ENCODE data around the gene ZNF337.
"Not testable (repeated sequence)": the region's sequence is repeated elsewhere in the genome, so short reads cannot be mapped to it uniquely, and the experiment has no call there.

The ZNF337 gene

DNA sequence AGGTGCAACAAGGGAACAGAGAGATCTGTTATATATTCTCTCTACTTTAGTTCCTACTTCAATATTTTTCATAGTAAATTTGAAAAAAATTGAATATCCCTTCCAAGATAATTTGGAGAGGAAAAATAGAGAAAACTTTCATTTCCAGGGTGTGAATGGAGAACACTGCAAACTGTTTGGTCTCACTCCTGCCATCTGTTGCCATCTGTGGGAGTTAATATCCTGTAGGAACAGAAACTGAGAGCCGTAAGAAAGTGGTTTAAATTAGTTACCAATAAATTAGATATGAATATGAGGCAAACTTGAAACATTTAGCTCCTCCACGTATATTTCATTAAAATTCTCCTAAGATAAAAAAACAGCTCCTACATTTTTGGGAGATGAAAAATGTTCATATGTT lies 4.2 kb downstream of the ZNF337 start:
- DNase-seq: no peak

- no peak for DNase-seq
Observed at GRCh38 chr20:25690427-25690826, 6.2 kb downstream of the ZNF337 start.

- DNase-seq: no peak
Observed at GRCh38 chr20:25686081-25687067, 10.3 kb downstream of the ZNF337 start.

GRCh38 chr20:25685276-25686080 lies 11.2 kb downstream of the ZNF337 start:
- no peak for DNase-seq

- not testable (repeated sequence) for DNase-seq
Observed at GRCh38 chr20:25683826-25684225, 12.8 kb downstream of the ZNF337 start.

- no peak for DNase-seq
Observed at GRCh38 chr20:25683050-25683449, 13.6 kb downstream of the ZNF337 start.

DNA sequence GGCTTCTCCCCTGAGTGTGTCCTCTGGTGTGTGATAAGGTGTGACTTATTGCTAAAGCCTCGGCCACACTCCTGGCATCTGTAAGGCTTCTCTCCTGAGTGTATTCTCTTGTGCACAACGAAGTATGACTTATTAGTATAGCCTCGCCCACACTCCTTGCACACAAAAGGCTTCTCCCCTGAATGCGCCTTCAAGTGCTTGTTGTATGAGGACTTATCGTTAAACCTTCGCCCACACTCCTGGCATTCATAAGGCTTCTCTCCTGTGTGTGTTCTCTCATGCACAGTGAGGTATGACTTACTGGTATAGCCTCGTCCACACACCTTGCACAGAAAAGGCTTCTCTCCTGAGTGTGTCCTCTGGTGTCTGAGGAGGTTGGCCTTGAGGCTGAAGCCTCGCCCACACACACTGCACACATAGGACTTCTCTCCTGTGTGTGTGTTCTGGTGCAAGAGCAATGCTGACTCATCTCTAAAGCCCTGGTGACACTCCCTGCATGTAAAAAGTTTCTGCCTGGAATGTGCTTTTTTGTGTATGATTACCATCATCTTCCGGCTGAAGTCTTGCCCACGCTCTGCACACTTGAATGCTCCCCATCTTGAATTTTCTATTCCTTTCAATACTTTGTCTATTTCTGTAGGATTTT lies 20.4 kb downstream of the ZNF337 start:
- no peak for DNase-seq

DNA sequence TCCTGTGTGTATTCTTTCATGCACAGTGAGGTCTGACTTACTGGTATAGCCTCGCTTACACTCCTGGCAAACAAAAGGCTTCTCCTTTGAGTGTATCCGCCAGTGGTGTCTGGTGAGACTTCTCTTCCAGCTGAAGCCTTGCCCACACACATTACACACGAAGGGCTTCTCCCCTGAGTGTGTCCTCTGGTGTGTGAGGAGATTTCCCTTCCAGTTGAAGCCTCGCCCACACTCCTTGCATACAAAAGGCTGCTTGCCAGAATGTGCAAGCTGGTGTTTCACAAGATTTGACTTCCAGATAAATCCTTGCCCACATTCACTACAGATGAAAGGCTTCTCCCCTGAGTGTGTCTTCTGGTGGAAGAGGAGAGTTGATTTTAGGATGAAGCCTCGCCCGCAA lies 21.5 kb downstream of the ZNF337 start:
- no peak for DNase-seq

GRCh38 chr20:25672659-25673235 lies 23.9 kb downstream of the ZNF337 start:
- no peak for DNase-seq

GRCh38 chr20:25669826-25670422 lies 26.7 kb downstream of the ZNF337 start:
- DNase-seq: no peak

DNA sequence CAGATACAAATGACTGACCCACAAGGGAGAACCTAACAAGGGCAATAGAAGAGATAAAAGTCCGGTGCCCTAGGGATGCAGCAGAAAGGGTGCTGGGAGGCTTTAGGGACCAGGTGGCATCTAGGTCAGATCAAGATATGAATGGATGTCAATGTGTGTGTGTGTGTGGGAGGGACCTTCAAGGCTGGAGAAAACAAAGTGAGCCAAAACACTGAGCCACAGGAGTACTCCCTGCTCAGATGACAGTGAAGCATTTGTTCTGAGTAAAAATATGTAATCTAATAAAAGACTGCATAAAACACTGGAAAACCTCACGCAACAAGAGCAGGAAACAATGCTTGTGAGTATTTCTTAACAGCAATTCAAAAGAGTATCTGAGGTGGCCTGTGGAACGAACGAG lies 28.2 kb downstream of the ZNF337 start:
- DNase-seq: no peak

GRCh38 chr20:25659999-25660398 lies 36.7 kb downstream of the ZNF337 start:
- DNase-seq: no peak

- DNase-seq: no peak
Observed at GRCh38 chr20:25654487-25654886, 42.2 kb downstream of the ZNF337 start.

DNA sequence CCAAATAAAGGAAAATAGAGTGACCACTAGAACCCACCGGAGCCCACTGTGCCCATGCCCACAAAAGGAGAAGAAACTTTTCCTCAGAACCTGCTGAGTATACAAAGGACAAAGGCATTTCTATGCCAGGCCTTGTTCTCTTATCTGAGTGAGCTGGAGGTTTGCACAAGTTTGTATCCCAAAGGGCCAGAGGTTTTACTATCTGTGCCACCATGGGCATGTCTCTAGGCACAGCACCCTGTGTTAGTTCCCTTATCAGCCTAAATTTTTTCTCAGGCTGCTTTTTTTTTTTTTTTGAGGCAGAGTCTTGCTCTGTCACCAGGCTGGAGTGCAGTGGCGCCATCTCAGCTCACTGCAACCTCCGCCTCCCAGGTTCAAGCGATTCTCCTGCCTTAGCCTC lies 43.8 kb downstream of the ZNF337 start:
- not testable (repeated sequence) for DNase-seq

GRCh38 chr20:25644814-25645213 lies 51.8 kb downstream of the ZNF337 start:
- DNase-seq: no peak

DNA sequence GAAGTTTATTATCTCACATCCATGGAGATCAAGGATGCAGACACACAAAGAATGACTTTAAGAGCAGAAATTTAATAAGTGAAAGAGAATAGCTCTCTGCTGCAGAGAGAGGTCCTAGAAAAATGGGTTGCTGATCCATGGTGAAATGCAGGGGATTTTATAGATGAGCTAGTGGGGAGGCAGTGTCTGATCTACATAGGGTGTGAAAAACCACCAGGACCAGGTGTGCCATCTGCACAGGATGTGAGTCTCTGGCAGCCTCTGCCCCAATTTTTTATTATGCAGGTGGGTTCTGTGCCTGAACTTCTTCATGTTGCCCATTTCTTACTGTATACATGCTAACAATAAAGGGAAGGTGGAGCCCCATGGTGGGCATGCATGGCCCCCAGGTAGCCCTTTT lies 52.9 kb downstream of the ZNF337 start:
- DNase-seq: no peak

DNA sequence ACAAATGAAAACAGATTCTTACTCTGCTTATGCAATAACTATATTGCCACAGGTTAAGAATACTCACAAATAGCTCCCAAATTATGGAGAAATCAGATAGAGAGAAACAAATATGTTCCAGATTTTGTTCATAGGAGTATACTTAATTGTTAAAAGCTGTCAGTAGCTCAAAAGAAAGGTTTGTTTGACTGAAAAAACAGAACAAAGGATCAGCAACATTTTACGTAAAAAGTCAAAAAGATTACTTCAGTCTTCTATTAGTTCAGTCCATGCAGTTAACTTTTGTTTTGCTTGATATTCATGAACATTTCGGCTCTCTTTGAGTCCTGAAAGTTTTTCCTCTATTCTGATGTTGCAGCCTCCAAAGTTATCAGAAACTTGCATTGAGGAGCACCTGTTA lies 59.4 kb downstream of the ZNF337 start:
- no peak for DNase-seq

GRCh38 chr20:25632940-25633790 lies 63.5 kb downstream of the ZNF337 start:
- DNase-seq: no peak

DNA sequence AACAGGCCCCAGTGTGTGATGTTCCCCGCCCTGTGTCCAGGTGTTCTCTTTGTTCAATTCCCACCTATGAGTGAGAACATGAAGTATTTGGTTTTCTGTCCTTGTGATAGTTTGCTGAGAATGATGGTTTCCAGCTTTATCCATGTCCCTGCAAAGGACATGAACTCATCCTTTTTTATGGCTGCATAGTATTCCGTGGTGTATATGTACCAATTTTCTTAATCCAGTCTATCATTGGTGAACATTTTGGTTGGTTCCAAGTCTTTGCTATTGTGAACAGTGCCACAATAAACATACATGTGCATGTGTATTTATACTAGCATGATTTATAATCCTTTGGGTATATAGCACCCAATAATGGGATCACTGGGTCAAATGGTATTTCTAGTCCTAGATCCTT lies 66.0 kb downstream of the ZNF337 start:
- not testable (repeated sequence) for DNase-seq

DNA sequence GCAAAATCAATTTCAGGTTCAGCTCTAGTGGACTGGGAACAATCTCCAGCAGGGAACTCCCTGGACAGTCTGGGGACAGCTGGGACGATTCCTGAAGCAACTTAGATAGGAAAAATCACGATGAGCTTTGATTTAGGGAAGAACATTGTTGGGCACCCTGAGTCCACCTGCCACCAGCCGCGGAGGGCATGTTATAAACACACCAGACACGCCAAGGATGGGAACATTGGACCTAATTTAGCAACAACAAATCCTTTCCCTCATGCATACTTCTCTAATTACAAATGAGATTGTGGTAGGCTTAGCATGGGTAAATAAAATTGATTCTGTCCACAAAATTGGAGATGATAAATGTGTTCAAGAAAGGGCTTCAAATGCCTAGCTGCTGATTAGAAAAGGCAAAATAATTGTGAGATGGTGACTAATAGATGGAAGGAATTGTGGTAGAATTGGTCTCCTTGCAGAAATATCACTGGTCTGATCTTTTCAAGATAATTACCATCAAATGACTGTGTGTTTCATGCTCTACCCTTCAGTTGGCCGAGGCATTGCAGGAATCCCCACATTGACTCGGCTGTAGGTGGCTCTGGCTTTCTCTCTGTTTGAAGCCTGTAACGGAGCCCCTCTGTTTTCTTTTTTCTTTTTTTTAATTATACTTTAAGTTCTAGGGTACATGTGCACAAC lies 66.7 kb downstream of the ZNF337 start:
- DNase-seq: no peak

- no peak for DNase-seq
Observed at GRCh38 chr20:25626779-25627178, 69.9 kb downstream of the ZNF337 start.
